Measurements from ENCODE around the gene TCP11L1.

The TCP11L1 gene

GRCh38 chr11:33039274-33040032, at the start of gene TCP11L1:
TSS of gene TCP11L1 (plus strand) at chr11:33039572. CDS start at chr11:33043774, 4,202 bp downstream.
- H3K27ac ChIP-seq = peak within 1 kb of the TSS; percentile 97
- TF ChIP-seq CTCF (conservative IDR thresholded peaks at IDR 0.05) = no peak

DNA sequence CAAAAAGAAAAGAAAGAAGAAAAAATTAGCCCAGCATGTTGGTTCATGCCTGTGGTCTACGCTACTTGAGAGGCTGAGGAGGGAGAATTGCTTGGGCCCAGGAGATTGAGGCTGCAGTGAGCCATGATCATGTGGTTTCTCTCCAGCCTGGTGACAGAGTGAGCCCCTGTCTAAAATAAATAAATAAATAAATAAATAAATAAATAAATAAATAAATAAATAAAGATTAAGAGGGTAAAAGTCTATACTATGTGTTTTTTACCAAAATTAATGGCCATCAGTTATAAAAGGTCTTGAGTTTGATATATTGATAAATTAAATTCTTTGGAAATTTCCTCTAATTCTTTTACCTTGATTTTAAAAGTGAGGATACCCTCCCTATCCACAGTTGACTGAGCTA, 48.9 kb upstream of the TCP11L1 start:
- no peak for TF ChIP-seq CTCF (conservative IDR thresholded peaks at IDR 0.05)
- no peak overlapping the region for H3K27ac ChIP-seq

DNA sequence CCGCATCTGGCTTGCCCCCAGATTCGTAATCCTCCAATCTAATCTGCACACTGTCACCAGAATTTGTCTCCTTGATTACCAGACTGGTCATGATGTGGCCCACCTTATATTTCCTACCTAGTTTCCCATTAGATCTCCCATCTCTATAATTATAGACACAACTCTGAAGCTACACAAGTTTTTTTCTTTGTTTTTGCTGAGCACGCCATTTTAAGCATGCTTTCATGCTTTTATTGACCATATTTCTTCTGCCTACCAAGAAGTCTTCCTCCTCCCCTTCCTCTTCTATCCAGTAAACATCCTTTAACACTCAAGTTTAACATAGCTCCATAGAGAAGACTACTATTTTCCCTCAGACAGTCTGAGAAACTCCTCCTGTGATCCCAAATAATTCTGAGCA, 47.9 kb upstream of the TCP11L1 start:
- H3K27ac ChIP-seq = no peak overlapping the region
- TF ChIP-seq CTCF (conservative IDR thresholded peaks at IDR 0.05) = no peak

DNA sequence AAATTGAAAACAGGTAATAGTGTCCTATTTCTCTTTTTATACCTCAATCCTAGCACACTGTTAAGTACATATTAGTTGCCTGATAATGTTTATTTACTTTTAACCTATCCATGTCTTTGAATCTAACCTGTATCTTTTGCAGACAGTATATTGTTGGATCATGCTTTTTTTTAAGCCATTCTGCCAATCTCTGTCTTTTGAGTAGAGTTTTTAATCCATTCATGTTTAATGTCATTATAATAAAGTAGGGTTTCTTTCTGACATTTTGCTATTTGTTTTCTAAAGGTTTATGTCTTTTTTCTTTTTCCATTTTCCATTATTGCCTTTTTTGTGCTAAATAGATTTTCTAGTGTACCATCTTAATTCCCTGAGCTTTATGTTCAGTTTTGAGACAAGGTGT, 47.5 kb upstream of the TCP11L1 start:
- no peak overlapping the region for H3K27ac ChIP-seq
- TF ChIP-seq CTCF (conservative IDR thresholded peaks at IDR 0.05) = no peak

DNA sequence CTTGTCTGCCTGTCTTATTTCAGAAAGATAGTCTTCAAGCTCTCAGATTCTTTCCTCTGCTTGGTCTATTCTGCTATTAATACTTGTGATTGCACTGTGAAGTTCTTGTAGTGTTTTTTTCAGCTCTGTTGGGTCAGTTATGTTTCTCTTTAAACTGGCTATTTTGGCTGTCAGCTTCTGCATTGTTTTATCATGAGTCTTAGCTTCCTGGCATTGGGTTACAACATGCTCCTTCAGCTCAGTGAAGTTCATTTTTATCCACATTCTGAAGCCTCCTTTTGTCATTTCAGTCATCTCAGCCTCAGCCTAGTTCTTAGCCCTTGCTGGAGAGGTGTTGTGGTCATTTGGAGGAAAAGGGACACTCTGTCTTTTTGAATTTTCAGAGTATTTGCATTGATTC, 39.2 kb upstream of the TCP11L1 start:
- no peak for TF ChIP-seq CTCF (conservative IDR thresholded peaks at IDR 0.05)
- H3K27ac ChIP-seq = no peak overlapping the region

DNA sequence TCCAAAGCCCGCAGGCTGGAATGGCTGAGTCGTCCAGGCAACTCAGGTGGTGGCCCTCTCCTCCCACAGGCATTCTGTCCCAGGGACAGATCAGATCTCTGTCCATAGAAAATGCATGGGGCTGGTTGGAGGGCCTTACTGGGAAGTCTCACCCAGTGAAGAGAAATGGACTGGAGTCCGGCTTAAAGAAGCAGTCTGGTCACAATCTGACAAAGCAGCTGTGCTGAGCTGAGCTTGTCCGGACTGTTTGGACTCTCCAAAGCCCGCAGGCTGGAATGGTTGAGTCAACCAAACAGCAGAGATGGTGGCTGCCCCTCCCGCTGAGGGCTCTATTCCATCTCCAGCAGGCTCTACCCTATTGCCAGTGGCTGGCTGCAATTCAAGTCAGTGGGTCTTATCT, 38.1 kb upstream of the TCP11L1 start:
- no peak overlapping the region for H3K27ac ChIP-seq
- TF ChIP-seq CTCF (conservative IDR thresholded peaks at IDR 0.05) = no peak

- no peak overlapping the region for H3K27ac ChIP-seq
- no peak for TF ChIP-seq CTCF (conservative IDR thresholded peaks at IDR 0.05)
These were observed 37.4 kb upstream of the TCP11L1 start for GRCh38 chr11:33001751-33002542.
